Neutrophil (primary cell): ENCODE measurements around the gene VAV3.

Experiments used
- H3K27ac ChIP-seq: fragments of 200-600 bp; sonication (generic); 2 replicates; pipeline ENCODE4 v1.5.1; 2016; ENCODE audit warnings: mild to moderate bottlenecking, moderate library complexity
- H3K27me3 ChIP-seq: fragments of 200-600 bp; sonication (generic); 2 replicates; pipeline ENCODE4 v1.6.0; 2016; ENCODE audit warnings: mild to moderate bottlenecking
- H3K36me3 ChIP-seq: fragments of 200-600 bp; sonication (generic); 2 replicates; pipeline ENCODE4 v1.5.1; 2017
- H3K4me1 ChIP-seq, 2 experiments: fragments of 200-600 bp in 1 of 2; sonication (generic) in 1 of 2; 1 replicate in 1 of 2; 2 replicates in 1 of 2; pipeline versions ENCODE4 v1.5.1 to v1.6.1; 2013 to 2016; ENCODE audit warnings: low read depth in 1 of 2, low read length in 1 of 2, mild to moderate bottlenecking in 1 of 2, moderate library complexity in 1 of 2; ENCODE audit not compliant: control insufficient read depth in 1 of 2, insufficient read depth in 1 of 2
- H3K4me3 ChIP-seq, 2 experiments: fragments of 200-600 bp in 1 of 2; sonication (generic) in 1 of 2; 1 replicate in 1 of 2; 2 replicates in 1 of 2; pipeline ENCODE4 v1.5.1; 2013 to 2016; ENCODE audit warnings: low read depth in 1 of 2, low read length in 1 of 2, mild to moderate bottlenecking in 1 of 2, moderate library complexity in 1 of 2
- H3K9me3 ChIP-seq: fragments of 200-600 bp; sonication (generic); 2 replicates; pipeline ENCODE4 v1.5.1; 2016
- TF ChIP-seq, protein P1 (sequence below): fragments of 200-600 bp; sonication (generic); IDR thresholded peaks from 2 replicates; pipeline ENCODE4 v1.5.1; 2016; ENCODE audit warnings: antibody characterized with exemption

Gene VAV3

GRCh38 chr1:107649023-107649422 is 316.0 kb downstream of the VAV3 start:
- Histone ChIP-seq H3K9me3 (no peaks in the 10 kb centered on the region), H3K27ac (no peak overlapping the region), H3K4me3 (no peak overlapping the region), H3K27me3 (no peaks in the 10 kb centered on the region), H3K4me1 (no peaks in the 10 kb centered on the region), H3K36me3 (no peaks in the 10 kb centered on the region)
- TF ChIP-seq, protein P1, sequence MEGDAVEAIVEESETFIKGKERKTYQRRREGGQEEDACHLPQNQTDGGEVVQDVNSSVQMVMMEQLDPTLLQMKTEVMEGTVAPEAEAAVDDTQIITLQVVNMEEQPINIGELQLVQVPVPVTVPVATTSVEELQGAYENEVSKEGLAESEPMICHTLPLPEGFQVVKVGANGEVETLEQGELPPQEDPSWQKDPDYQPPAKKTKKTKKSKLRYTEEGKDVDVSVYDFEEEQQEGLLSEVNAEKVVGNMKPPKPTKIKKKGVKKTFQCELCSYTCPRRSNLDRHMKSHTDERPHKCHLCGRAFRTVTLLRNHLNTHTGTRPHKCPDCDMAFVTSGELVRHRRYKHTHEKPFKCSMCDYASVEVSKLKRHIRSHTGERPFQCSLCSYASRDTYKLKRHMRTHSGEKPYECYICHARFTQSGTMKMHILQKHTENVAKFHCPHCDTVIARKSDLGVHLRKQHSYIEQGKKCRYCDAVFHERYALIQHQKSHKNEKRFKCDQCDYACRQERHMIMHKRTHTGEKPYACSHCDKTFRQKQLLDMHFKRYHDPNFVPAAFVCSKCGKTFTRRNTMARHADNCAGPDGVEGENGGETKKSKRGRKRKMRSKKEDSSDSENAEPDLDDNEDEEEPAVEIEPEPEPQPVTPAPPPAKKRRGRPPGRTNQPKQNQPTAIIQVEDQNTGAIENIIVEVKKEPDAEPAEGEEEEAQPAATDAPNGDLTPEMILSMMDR: no peak

- H3K27me3 ChIP-seq: no peaks in the 10 kb centered on the region
- H3K9me3 ChIP-seq: no peaks in the 10 kb centered on the region
- TF ChIP-seq, protein P1: no peak
- H3K27ac ChIP-seq: no peak overlapping the region
- H3K4me1 ChIP-seq: no peaks in the 10 kb centered on the region
- no peaks in the 10 kb centered on the region for H3K36me3 ChIP-seq
- no peak overlapping the region for H3K4me3 ChIP-seq
These were observed 316.9 kb downstream of the VAV3 start for GRCh38 chr1:107648071-107648470.

GRCh38 chr1:107647012-107647411 is 318.0 kb downstream of the VAV3 start:
- Histone ChIP-seq H3K4me3 (no peak overlapping the region), H3K27me3 (no peaks in the 10 kb centered on the region), H3K9me3 (no peaks in the 10 kb centered on the region), H3K27ac (no peak overlapping the region), H3K4me1 (no peaks in the 10 kb centered on the region), H3K36me3 (peaks cover 6% of the 10 kb centered on the region)
- TF ChIP-seq, protein P1: no peak

- H3K4me1 ChIP-seq: peaks cover 0 to 13% of the 10 kb centered on the region in 2 experiments
- no peak overlapping the region for H3K4me3 ChIP-seq
- no peak overlapping the region for H3K27ac ChIP-seq
- H3K9me3 ChIP-seq: no peaks in the 10 kb centered on the region
- peaks cover 16% of the 10 kb centered on the region for H3K36me3 ChIP-seq
- H3K27me3 ChIP-seq: no peaks in the 10 kb centered on the region
- TF ChIP-seq, protein P1: no peak
These were observed 321.2 kb downstream of the VAV3 start for GRCh38 chr1:107643766-107644165.

GRCh38 chr1:107640207-107640606 is 324.8 kb downstream of the VAV3 start:
- Histone ChIP-seq H3K4me3 (no peak overlapping the region), H3K4me1 (peaks cover 0 to 13% of the 10 kb centered on the region in 2 experiments), H3K27me3 (no peaks in the 10 kb centered on the region), H3K9me3 (no peaks in the 10 kb centered on the region), H3K27ac (peak overlapping the region; percentile 64), H3K36me3 (peaks cover 20% of the 10 kb centered on the region)
- TF ChIP-seq, protein P1: no peak

DNA sequence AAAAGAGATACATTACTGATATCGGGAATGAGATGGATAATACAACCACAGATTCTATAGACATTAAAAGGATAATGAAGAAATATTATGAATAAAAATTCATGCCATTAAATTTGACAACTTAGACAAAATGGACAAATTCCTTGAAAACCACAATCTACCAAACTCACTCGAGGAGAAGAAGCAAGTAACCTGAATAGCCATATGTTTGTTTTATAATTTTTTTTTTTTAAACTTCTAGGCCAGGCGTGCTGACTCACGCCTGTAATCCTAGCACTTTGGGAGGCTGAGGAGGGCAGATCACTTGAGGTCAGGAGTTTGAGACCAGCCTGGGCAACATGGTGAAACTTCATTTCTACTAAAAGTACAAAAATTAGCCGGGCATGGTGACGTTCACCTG is 327.9 kb downstream of the VAV3 start:
- TF ChIP-seq, protein P1: no peak
- Histone ChIP-seq H3K36me3 (peaks cover 15% of the 10 kb centered on the region), H3K9me3 (no peaks in the 10 kb centered on the region), H3K4me1 (peaks cover 0 to 13% of the 10 kb centered on the region in 2 experiments), H3K27me3 (no peaks in the 10 kb centered on the region), H3K27ac (no peak overlapping the region), H3K4me3 (no peak overlapping the region)
